ENCODE data around the gene RAD51B.
"Not testable (repeated sequence)": the region's sequence is repeated elsewhere in the genome, so short reads cannot be mapped to it uniquely, and the experiment has no call there.

RAD51B gene

DNA sequence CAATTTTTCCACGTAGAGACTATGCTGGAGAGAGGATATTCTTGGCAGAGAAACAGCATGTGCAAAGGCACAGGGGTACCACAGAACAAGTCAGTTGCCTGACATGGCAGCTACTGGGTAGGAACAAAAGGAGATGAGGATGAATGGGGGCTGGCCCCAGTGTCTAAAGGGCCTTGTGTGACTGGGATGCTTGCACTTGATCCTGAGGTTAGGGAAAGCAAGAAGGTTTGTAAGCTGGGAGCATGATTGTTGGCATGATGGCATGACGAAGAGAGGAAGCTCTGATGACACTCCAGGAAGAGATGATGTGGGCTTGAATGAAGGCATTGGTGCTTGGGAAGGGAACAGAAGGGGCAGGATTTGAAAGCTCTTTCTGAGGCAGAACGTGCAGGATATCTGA, 834.2 kb downstream of the RAD51B start:
- no peak for DNase-seq

DNA sequence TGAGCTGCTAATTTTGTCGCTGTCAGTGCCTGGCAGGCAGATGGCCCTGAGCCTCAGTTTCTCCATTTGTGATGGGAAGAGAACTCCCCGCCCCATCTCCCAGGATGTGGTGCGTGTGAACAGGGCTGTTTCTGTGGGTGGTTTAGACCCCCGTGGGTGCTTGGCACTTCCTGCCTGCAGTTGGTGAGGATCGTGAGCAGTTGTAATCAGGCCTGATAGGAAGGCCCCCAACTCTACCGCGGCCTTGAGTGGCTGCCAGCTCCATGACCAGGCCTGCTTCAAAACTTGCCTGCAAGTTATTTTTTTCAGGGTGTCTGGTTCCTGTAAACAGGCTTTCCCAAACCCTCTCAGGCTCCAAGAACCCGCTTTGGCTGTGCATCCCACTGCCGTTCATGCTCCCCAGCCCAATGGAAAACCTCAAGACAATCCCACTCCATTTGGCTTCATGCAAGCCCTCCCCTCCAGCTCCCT, 834.9 kb downstream of the RAD51B start:
- no peak for DNase-seq

DNA sequence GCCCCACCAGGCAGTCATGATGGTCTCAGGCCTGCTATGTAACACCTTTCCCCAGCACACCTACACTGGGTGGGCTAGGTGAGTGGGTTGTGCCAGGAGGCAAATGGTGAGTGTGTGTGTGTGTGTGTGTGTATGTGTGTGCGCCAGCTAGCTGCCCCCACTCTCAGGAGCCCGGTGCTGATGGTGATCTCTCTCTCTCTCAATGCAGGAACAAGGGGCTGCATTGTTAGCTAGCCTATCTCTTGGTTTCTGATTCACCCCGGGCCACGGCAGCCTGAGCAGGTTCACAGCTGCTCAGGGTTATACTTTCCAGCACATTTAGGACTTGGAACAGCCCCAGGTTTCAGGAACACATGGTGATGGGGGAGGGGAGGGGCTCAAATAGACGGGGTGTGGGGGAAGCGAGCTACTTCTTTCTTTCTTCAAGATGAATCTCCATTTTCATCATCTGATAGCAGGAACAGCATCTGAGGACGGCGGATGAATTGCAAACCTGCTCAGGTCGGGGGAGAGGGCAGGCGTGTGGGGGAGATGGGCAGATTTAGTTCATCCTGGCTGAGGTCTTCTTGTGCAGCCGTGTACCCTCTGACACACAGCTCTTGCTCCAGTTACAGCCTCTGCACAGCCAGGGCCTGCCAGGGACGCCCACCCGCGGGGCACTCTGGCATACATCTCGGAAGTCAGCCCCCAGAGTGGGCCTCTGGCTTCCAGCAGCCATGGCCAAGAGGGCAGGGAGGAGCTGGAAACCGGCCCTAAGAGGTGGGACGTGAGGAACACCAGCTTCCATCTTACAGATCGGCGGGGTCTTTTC, 835.6 kb downstream of the RAD51B start:
- no peak for DNase-seq

DNA sequence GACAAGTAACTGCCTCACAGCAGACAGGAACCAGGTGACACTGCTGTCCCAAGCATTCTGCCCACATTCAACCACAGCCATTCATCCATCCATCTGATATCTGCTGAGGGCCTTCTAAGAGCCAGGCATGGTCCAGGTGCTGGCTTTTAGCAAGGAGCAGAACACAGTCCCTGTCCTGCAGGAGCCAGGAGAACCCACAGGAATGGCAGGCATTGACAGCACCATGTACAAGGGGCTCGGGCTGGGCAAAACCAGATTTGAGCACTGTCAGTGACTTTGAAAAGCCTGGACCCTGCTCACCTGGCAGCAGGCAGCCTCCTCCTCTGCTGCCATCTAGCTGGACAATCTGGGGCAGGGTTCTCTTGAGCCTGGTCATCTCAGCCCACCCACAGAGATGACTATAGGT, 836.3 kb downstream of the RAD51B start:
- DNase-seq: no peak

DNA sequence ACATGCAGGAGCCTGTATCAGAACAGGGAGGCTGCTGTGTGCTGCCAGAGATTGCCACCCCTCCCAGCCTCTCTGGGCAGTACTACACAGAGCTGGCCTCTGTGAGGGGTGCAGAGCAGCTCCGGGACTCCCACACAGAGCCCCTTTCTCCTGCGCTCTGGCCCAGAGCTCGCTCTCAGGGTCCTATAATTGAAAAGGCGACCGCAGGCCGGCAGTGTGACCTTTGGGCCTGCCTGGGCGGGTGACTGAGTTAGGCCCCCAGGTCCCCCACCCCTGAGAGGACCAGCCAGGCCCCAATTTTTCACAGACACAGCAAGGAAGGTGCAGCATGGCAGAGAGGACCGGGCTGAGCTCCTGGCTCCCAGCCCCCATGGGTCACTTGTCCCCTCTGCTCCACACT, 836.9 kb downstream of the RAD51B start:
- no peak for DNase-seq

DNA sequence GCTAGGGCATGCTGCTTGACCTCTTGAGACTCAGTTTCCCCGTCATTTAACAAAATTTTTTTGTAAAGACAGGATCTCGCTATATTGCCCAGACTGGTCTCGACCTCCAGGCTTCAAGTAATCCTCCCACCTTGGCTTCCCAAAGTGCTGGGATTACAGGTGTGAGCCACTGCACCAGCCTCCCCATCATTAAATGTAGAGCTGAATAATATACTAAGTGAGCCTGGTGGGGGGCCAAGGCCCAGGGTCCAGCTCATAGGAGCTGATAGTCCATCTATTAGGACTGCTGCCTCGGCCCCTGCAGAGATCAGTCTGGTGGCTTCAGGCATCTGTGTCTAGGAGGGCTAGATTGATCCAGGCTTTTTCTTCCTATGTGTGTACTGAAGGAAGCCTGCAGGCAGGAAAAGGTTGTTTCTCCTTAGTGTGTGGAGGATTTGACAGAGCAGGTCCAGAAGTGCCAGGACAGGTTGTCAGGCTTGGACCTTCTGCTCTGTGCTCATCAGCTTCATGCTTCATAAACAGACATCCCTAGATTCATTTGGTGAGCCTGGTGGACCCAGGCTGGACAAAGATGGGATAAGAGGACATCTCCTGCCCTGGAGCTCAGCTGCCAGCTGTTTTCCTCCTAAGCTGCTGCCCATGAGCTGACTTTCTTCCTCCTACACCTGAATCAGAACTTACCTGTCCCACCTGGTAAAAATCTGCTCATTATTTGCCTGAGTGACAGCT, 837.9 kb downstream of the RAD51B start:
- DNase-seq: no peak

DNA sequence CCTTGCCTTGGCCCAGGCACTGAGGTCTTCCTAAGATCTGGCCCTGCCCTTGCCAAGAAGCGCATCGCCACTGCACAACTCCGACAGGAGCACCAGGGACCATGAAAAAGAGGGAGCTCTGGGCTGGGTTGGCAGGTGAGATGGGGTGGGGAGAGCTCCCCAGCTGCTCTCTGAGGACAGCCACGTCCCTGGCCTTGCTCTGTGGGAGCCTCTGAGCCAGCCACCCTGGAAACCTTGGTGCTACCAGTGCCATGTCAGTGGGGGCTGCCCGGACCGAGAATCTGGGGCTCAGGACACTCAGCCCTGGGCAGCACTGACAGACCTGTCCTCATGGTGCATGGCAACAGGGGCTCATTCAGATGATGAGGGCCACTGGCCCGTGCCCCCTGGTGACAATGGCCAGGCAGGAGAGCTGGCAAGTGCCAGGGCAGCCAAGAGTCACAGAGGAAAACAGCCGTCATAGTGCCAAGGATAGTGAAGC, 838.5 kb downstream of the RAD51B start:
- no peak for DNase-seq

DNA sequence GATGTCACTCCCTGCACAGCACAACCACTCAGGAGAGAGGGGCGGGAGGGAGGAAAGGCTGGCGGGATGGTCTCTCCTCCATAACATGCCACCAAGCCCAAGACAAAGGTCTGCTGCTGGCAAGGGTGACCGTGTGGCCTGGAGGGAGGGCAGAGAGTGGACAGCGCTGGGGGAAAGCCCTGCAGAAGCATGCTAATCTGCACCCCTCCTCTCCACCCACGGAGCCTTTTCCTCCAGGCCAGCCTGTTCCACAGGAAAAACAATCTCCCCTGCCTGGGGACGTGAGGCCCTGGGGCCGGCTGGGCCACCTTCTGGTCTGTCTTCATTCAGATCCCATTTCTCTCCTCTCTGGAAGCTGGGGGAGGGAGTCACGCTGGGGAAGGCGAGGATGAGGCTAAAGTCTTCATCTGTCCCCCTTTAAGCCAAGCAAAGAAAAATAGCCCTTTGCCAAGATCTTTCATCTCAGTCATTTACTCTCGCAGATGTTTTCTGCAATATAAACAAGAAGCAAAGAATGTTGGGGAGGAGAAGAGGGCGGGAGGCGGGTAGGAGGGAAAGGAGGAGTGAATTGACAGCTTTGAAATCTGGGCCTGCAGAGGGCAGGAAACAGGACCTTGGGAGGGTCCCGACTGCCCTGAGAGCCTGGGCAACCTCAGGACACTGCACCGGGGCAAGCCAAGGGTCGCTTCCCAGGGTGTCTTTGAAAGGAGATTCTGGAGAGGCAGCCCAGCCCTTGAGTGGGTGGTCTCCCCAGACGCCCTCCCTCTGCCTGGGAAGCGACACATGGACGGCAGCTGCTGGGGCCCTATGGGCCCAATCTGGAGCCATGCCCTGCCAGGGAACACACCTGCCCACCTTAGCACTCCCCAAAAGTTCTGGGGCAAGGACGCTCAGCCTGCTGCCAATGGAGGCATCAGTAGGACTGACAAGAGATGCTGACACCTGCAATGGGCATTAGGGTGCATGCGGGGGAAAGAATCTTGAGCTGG, 839.7 kb downstream of the RAD51B start:
- no peak for DNase-seq

DNA sequence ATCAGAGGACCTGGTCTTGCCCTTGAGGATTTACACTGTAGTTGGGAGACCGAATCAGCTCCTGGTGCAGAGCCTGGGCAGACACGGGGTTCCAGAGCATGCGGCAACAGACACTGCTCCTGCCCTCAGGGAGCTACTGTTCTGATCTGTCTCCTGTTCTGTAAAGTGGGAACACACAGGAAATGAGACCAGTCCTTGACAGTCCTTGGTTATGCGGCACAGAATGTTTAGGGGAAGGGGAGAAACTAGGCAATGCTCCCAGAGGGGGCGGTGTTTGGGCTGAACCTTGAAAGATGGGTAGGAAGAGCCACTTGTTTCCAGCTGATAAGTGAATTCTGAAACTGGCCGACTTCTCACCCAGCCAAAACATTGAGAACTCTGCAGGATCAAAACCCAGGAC, 840.9 kb downstream of the RAD51B start:
- DNase-seq: no peak

DNA sequence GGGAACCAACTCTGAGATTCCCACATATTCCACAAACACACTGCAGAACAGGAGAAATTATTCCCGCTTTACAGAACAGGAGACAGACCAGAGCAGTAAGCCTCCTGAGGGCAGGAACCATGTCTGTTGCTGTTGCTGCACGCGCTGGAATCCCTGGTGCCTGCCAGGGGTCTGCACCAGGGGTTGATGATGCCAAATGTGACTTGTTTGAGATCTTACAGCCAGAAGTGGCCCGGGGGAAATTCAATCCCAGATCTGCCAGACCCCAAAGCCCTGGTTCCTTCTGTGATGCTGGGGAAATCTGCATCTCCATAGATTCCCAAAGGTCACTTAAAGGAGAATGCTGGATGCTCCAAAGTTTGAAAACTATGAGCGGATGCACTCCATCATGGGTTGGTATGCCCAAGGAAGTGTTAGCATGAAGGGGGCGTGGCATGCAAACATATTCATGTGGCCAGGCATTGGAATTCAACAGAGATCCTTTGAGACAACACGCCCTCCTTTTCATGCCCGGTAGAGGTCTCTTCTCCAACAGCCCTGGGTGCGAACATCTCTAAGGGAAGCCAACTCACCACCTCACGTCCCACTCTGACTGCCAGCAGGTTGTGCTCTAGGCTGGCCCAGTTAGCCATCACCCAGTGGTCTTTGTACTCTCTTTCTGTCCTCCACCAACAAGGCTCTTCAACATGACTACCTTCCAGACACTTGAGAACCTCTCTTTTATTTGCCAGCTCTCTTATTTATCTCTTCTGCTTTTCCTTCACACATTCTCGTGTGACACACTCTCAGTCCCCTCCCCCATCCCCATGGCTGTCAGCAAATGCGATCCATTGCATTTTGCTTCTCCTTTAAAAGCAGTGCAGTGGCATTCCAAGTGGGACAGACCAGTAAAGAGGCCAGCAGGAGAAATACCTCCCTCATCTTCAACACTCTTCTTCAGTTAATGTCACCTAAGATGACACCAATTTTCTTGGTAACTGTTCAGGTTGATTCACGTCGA, 841.9 kb downstream of the RAD51B start:
- DNase-seq: no peak

DNA sequence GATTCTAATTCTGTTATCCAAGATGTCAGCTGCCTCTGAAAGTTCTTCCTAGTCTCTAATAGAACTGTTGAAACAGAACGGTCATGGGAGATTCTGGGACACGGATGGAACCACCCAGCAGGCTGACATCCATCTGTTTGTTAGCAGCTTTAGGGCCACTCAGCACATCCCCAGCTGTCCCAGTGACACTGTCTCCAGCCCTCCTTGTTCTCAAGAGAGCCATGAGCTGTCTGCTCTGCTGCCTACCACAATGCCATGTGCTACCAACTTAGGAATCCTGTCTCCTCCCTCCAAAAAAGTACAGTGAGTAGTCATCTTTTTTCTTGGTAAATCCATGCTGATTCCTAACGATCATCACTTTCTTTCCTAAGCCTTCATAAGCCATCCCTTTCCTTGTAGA, 842.8 kb downstream of the RAD51B start:
- DNase-seq: no peak

DNA sequence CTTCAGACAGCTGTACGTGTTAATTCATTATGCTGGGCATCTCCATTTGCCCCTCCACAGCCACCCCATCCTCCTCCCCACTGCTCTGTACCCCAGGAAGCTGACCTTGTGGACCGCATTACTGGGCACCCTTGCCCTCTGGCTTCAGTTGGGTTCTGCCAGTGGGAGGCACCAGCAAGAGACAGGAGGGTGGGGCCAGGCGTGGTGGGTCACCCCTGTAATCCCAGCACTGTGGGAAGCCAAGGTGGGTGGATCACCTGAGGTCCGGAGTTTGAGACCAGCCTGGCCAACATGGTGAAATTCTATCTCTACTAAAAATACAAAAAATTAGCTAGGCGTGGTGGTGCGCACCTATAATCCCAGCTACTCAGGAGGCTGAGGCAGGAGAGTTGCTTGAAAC, 843.2 kb downstream of the RAD51B start:
- DNase-seq: not testable (repeated sequence)

DNA sequence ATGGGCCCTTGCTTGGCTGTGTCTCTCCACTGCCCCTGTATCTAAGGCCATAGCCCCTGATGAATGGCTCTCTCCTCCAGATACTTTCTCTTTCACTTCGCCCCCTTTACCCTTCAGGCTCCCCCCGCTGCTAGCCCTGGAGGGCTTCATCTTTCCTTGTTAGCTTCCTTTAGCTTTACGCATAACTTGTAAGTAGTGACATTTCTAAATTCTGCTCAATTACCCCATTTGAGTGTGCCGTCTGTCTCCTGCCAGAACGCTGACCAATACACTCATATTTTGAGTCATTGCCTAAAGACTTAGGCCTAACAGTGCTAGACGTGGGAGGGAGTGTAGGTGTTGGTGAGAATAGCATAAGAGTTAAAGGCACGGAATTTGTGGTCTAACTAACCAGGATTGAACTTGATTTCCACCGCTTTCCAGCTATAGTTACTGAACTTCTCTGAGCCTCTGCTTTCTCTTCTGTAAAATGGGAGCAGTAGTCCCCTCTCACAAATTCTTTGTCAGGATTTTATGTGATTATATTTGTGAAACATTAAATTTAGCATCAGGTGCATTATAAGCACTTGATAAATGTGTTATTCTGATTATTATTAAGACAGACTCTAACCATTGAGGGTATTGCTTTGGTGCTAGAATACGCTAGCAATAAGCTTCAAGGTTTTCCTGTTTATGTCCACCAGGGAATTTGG, 844.0 kb downstream of the RAD51B start:
- no peak for DNase-seq

DNA sequence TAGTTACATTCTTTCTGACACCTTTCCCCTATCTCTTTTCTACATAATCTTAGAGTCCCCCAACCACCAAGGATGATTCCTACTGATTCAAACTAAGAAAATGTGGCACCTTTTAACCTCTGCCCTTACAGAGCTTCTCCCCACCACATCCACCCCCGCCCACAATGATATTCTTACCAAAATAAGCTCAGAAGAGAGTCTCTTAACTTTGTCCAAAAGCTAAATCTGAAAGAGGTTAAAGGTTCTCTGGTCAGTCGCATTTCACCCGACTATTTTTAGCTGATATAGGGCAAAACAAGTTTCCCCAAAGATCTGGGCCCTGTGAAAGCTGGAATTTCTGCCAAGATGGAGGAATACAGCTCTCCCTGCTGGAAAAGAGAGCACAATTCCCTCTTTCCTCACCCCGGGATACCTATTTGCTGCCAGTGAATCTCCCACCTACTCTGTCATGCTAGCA, 844.7 kb downstream of the RAD51B start:
- no peak for DNase-seq

DNA sequence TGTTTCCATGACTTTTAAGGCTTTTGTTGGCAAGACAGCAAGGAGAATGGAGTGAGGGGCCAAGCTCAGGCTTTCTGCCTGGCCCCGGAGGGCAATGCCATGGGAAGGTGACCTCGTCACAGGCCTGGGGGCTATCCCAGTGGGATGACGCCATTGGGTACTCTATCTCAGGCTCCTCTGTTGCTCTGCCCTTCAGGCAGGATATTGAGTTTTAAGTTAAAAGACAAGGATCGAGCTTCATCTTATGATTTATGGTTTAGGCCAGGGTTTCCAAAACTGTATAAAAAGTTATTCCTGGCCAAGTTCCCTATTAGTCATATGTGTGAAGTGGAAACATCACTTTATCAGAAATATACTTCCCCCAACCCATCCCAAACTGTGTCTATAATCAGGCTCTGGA, 845.6 kb downstream of the RAD51B start:
- DNase-seq: no peak

DNA sequence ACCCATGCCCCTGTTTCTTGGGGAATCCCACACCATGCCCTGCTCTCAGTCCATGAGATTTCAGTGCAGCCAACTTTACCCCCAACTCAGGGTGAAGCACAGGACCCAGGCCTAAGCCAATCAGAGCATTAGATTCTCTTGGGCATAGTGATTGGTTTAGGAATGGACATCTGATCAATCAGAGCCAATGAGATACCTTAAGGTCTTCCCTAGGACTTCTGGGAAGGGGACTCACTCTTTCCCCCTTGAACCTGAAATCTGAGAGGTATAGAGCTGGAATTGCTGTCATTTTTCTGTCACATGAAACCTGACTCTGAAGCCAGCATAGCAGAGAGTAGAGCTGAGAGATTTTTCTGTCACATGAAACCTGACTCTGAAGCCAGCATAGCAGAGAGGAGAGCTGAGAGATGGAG, 846.2 kb downstream of the RAD51B start:
- DNase-seq: no peak

DNA sequence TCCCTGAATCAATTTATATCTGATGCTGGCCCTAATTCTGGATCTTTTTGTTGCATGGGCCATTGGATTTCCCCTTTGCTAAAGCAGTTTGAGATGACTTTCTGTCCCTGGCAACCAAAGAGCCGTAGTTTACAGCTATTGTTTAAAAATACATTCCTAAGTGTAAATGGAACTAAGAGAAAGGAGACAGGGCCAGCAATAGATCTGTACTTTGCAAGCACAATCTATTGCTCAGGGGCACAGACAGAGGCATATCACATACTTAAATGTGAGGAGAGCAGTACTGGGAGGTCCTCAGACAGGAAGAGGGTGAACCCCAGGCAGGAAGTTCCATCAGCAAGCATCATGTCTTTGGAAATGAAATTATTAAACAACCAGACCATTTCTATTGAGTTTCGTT, 846.7 kb downstream of the RAD51B start:
- DNase-seq: no peak

DNA sequence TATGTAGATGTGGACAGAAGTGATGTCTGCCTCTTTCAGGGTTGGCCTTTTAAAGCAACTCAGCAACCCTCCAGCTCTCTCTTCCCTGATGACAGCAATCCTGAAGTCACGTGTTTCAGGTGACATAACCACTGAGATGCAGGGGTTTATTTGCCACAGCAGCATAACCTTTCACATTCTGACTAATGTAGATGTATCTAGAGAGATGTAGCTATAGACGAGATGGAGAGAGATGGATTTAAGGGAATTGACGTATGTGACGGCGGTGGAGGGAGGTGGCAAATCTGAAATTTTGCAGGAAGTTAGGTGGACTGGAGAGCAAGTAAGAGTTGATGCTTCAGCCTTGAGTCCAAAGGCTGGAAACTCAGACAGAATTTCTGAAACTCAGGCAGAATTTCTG, 847.3 kb downstream of the RAD51B start:
- DNase-seq: no peak

DNA sequence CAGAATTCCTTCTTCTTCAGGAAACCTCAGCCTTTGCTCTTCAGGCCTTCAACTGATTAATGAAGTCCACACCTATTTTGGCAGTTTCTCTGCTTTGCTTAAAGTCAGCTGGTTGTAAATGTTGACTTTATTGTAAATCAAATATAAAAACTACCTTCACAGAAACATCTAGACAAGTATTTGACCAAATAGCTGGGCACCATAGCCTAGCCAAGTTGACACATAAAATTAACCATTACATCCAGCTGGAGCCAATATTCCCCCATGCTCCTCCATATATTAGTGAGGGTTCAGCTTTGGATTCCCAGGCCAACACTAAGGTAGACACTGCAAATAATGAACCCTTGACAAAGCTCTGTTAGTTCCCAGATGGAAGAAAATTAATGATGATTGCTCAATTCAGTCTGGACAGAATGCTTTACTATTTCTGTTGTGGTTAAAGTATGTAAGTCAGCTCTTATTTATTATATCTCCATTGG, 847.8 kb downstream of the RAD51B start:
- DNase-seq: no peak

DNA sequence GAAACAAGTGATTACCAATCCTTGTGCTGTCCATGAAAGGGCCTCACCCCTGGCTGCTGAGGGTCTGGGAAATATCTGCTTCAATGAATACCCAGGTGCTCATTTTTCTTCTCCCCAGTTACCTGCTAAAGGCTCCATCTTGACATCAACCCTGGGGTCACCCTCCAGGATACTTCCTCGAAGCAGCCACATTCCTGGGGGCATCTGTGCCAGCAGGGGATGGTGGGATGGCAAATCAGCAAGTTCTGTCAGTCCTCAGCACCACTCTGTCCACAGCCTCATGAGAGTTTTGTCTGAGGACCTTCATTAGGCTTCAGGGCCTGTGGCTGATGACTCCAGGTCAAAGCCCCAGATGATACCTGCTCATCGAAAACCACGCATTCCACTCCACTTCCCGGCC, 848.4 kb downstream of the RAD51B start:
- no peak for DNase-seq

DNA sequence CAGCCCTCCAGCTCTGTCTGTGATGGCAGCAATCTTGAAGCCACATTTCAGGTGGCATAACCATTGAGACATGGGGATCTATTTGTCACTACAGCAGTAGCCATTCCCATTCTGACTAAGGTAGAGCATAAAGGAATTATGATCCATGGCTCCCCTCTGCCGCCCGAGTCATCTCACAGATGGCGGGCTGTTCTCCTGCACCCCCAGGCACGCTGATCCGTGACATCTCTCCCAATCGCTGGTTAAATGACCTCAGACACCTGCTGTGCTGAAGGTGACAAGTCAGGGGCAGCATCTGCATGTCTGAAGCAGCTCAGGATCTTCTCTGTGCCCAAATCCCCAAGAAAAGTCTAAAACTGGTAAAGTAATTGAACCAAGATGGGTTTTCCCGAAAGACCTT, 849.0 kb downstream of the RAD51B start:
- DNase-seq: no peak
